ENCODE data around the gene ARHGAP22.

The ARHGAP22 gene

GRCh38 chr10:48549236-48549635 is 55.6 kb downstream of the ARHGAP22 start:
- DNase-seq: no peak

- no peak for DNase-seq
These were observed 56.2 kb downstream of the ARHGAP22 start for GRCh38 chr10:48548531-48549135.

- DNase-seq: no peak
These were observed 56.9 kb downstream of the ARHGAP22 start for GRCh38 chr10:48547981-48548380.

DNA sequence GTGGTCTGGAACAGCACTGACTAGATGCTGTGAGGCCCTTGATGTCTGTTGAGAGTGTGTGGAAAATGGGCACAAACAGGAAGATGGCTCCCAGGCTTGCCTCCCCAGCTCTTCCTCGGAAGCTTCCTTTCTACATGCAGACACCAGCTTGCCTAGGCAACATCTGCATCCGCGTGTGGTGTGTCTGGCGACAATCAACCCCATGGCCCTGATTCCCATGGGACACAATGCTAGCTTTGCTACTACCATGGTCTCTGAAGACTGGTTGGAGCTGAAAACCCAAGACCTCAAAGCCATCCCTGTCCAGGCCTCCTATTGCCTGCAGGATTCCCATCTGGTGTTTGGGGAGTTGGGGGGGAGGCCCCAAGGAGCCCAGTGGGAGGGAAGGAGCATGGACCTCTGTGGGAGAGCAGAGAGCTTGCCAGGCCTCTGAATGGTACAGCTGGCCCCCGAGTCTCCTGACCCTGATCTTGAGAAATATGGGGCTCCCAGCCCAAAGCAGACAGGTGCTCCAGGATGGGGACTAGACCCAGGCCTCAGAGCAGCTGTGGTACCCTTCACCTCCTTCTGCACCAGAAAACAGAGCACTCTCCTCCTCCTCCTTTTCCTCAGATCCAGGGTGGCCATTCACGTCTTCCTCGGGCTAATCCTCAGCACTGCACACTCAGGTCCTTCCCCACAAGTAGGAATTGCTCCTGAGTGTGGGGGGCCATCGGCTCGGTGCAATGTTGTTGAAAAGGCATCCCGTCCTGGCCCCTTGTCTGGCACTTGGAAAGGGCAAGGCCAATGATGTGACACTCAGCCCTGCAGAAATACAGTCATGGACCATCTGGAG is 57.6 kb downstream of the ARHGAP22 start:
- no peak for DNase-seq

- DNase-seq: no peak
These were observed 59.3 kb downstream of the ARHGAP22 start for GRCh38 chr10:48545462-48546145.

DNA sequence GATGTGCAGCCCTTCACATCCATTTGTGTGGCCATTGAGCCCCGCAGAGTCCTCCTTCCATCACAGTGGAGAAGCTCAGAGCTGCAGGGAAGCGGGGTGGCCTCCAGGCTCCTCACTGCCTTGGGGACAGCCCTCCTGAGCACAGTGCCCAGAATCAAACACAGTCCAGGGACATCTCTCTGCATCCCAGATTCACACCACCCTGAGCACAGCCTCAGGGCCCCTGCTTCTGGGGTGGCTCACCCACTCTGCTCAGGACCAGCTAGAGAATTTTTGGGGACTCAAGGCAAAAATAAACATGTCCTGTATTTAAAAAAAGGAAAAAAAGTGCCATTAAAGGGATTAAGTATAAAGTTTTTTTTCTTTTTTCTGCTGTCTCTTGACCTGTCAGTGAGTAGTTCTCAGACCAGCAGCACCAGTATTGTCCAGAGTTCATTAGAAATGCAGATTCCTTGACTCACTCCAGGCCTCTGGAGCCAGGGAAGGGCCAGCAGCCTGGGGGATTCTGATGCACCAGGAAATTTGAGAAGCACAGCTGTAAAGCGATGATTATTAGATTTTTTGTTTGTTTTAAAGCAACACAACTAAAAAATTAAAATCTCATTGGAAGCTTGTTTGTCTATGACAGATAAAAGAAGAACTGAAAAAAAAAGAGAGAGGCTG is 61.6 kb downstream of the ARHGAP22 start:
- DNase-seq: no peak

DNA sequence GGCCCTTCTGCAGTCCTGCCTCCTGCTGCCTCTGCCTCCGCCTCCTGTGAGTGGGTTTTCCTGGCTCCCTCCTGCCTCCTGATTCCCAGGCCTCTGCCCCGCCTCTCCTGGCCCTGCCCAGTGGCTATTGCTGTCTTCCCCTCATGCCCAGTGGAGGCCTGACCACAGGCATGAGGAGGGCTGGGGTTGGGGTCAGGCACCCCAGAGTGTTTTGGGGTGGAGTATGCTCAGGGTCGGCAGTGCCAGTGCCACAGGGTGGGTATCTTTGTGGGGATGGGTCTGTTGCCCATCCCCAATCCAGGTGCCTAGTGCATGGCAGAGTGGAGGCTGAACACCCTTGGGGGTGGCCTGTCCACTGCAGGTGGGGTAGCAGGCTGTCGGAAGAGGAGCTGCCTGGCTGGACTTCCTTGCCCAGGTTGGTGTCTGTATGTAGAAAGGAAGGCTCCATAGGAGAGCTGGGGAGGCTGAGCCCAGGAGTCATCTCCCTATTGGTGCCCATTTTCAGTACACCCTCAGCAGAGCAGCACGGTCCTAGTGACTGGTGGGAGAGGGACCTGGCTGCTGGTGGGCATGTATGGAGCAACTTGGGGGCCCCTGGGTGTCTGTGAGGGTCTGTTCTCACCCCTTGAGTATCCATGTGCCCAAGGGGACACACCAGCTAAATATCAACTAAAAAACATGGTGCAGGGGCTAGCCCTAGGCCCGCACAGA is 62.2 kb downstream of the ARHGAP22 start:
- no peak for DNase-seq

- no peak for DNase-seq
These were observed 63.6 kb downstream of the ARHGAP22 start for GRCh38 chr10:48541144-48541795.

DNA sequence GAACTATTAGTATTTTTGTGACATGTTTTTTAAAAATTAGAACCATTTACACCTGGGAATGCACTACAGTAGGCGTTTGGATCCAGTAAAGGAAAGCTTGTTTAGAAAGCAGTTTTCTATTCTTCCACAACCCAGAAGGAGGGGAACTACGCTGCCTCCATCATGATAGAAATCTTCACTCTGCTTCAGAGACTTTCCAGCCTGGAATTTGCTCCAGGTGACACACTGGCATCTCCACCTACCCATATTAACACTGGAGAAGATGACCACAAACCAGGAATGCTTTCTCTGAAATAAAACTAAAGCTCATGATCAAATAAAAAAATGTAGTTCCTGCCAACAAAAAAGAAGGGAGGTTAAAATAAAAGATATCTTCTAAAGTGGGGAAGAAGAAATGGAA is 66.3 kb downstream of the ARHGAP22 start:
- DNase-seq: no peak

- DNase-seq: no peak
These were observed 67.7 kb downstream of the ARHGAP22 start for GRCh38 chr10:48536916-48537890.

DNA sequence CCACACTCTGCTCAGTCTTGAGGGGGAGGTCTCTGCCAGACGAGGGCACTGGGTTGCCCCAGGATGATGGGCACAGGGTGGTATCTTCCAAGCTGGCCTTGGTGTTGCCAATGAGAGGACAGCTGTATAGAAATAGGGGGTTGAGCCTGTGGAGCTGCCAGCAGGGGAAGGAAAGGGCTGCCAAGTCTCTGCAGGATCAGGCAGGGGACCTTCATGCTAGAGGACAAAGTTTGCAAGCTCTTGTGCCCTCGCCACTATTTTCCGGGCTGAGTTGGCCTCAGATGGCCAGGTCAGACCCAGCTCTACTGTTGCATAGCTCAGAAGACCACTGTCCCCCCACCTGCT is 68.7 kb downstream of the ARHGAP22 start:
- DNase-seq: no peak

DNA sequence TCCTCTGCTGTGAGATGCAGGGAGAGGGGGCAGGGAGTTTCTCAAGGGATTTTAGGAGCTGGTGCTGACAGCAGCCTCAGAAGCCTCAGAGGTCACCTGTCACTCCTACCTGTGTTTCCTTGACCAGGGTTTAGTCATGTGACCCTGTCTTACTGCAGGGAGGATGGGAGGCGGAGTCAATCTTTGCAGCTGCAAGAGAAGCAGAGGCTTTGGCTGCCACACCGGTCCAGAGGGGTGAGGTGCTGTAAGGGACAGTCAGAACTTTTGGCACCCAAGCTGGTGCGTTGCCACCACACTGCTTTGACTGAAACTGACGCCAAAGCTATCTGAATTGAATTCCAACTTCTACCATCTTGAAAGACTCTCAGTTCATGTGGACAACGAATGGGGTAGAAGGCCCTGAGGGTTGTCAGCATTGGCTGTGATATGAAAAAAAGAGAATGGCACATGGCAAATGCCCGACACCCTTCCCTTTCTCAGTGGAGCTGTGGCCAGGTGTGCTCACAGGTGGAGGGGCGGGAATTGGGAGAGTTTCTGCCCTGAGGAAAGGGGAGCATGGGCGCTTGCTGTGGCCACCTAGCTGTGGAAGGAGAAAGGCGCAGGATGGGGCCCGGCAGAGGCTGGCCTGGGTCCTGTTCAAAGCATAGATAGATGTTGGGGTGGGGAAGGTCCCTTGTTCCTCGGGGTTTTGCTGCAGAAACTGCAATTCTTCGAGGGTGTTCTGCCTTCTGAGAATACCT is 69.3 kb downstream of the ARHGAP22 start:
- DNase-seq: no peak

GRCh38 chr10:48533951-48534720 is 70.7 kb downstream of the ARHGAP22 start:
- no peak for DNase-seq

DNA sequence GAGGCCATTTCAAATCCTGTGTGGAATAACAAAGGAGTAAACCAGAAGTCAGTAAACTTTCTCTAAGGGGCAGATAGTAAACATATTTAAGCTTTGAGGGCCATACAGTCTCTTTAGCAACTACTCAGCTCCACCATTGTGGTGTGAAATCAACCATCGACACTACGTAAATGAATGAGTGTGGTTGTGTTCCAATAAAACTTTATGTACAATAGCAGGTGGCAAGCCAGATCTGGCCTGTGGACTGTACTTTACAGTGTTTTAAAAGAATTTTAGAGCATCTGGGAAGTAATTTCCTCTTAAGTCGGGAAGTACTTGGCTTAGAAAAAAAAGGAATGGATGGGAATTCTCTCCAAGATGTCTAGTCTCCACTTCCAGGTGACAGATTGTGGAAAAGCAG is 71.3 kb downstream of the ARHGAP22 start:
- DNase-seq: no peak

DNA sequence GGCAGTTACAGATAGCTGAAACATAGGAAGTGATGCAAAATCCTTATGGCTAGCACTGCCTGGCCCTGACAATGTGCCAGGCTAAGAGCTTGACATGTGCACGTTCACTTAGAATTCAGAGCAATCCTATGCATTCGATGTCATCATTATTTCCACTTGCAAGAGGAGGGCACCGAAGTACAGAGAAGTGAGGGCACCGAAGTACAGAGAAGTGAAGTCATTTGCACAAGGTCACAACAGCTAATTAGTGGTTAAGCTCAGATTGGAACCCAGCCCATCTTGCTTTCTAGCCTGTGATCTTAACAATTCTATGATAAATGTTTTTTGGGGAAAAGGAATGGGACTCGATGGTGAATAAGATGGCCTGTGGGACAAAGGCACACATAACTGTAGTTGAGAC is 73.4 kb downstream of the ARHGAP22 start:
- no peak for DNase-seq

DNA sequence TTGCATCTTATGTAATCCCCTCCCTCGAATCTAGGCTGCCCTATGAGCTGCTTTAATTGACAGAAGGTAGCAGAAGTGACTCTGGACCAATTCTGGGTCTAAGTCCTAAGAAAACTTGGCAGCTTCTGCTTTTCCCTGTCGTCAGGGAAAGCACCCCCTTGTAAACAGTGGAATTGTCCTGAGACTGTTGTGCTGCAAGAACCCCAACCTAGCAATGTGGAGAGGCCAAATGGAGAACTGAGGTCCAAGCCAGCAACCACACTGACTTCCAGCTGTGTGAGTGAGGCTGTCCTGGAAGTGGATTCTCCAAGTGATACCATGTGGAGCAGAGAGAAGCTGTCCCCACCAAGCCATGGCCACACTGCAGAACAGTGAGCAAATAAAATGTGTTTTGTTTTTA is 75.5 kb downstream of the ARHGAP22 start:
- DNase-seq: no peak

GRCh38 chr10:48527756-48528155 is 77.1 kb downstream of the ARHGAP22 start:
- no peak for DNase-seq

- DNase-seq: no peak
These were observed 77.9 kb downstream of the ARHGAP22 start for GRCh38 chr10:48526846-48527505.
